ENCODE results near the gene DCTN3. TPM values are rescaled to one million over a fixed set of nuclear protein-coding genes. Genes with fewer than 3 reads are reported as not detected.
A peak's percentile ranks its signal among the peaks of the same experiment; 100 is the strongest.

Gene DCTN3
- total RNA-seq, 2 experiments from 2014 or later, result 85.3 to 87.3 TPM

DNA sequence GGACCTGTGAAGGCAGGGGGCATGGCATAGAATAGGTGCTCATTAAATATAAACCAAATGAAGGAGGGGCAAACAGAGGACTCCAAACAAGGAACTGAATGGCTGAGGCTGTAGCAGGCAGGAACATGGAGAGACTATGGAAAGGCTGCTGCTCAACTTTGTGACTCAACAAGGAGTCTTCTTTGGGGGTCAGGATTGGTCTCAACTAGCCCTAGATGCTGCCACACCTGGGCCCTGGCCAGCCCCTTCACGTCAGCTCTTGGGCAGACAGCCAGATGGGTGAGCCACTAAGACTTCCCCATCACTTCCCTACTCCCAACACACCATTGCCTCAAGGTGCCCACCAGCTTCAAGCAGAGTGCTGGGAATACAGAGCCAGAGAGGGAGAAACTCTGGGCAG, 19.4 kb downstream of the DCTN3 start:
- no peak for DNase-seq
- CTCF ChIA-PET, result interaction anchor here (1.0 to 1.6 kb wide), 4 partner anchors 10 to 197 kb away, joined by 3 to 6 read pairs (median 4); no protein-coding TSS in a partner anchor
- POLR2A ChIA-PET, result no interaction called here
- Mint-ChIP-seq H3K9me3 (no peaks in the 10 kb centered on the region), H3K27ac (no peak overlapping the region), H3K27me3 (peaks cover 3% of the 10 kb centered on the region), H3K36me3 (no peaks in the 10 kb centered on the region), H3K4me3 (no peak overlapping the region), H3K4me1 (ENCODE audit: low read depth) (no peaks in the 10 kb centered on the region)
- intact Hi-C loops (cut with micrococcal nuclease), result no loop called here

- Mint-ChIP-seq H3K36me3 (no peaks in the 10 kb centered on the region), H3K27ac (no peak overlapping the region), H3K27me3 (peaks cover 3% of the 10 kb centered on the region), H3K4me1 (ENCODE audit: low read depth) (no peaks in the 10 kb centered on the region), H3K9me3 (no peaks in the 10 kb centered on the region), H3K4me3 (no peak overlapping the region)
- ChIA-PET POLR2A (no interaction called here), CTCF (interaction anchor here (1.2 to 1.6 kb wide), 2 partner anchors 13 to 196 kb away, joined by 3 to 7 read pairs; partner anchors contain the start of gene RPP25L)
- DNase-seq, result no peak
- intact Hi-C loops (cut with micrococcal nuclease), result no loop called here
These were observed 20.7 kb downstream of the DCTN3 start for GRCh38 chr9:34599546-34599945.

DNA sequence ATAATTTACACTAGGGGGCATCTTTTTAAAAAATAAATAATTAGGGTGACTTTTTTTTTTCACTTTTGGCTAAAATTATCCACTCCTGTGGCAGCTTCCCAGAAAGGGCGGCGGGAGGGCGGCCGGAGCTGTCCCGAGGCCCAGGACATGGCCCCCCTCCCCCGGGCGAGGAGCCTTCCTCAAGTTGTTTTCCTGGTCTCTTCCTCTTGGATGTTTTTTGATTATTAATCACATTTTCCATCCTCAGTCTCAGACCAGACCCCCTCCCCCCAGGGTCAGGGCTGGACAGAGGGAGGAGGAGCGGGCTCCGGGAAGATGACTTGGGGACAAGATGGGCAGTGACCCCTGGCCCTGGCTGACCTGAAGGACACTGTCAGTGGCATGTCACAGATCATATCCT, 26.1 kb downstream of the DCTN3 start:
- ChIA-PET CTCF (interaction anchor here (1.2 to 2.5 kb wide), 2 partner anchors 9 to 190 kb away, joined by 5 to 13 read pairs; no protein-coding TSS in a partner anchor), POLR2A (no interaction called here)
- no peaks in the 10 kb centered on the region for H3K9me3 Mint-ChIP-seq
- H3K27me3 Mint-ChIP-seq, result peaks cover 34% of the 10 kb centered on the region
- no peak for DNase-seq
- intact Hi-C loops (cut with micrococcal nuclease), result loop anchor here (5.0 kb wide), 2 partner anchors 157 to 192 kb away; no protein-coding TSS in a partner anchor
- peaks cover 18% of the 10 kb centered on the region for H3K4me1 Mint-ChIP-seq (ENCODE audit: low read depth)
- no peaks in the 10 kb centered on the region for H3K36me3 Mint-ChIP-seq
- no peak overlapping the region for H3K27ac Mint-ChIP-seq
- H3K4me3 Mint-ChIP-seq, result no peak overlapping the region

DNA sequence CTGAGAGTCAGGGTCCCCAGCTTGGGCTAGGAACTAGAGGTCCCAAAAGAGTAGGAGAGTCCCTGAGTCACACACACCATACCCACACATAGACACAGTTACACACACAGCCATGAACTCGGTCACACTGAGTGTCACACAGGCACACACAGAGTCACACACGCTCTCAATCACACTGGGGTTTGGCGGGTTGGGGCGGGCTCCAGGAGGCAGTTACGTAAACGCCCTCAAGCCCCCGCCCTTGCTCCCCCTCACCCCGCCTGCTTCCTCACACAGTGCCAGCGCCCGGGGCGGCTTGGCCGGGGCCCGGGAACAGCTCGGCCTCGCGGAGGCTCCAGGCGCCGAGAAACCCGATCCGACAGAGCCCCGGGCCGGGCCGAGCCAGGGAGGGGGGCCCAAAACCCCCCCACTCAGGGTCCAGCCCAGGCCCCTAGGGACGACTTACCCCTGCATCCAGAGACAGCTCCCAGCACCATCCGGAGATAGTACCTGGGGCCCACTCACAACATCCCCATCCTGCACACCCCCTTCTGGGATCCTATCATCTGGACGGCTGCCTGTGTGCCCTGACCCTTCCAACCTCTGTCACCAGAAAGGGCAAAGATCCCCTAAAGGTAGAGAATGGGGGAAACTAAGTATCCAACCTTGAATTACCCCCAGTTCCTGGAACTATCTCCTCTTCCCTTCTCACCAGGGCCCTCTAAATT, 27.2 kb downstream of the DCTN3 start:
- intact Hi-C loops (cut with micrococcal nuclease), result loop anchor here (5.0 kb wide), 2 partner anchors 156 to 191 kb away; no protein-coding TSS in a partner anchor
- peaks cover 25% of the 10 kb centered on the region for H3K4me1 Mint-ChIP-seq (ENCODE audit: low read depth)
- no peak overlapping the region for H3K27ac Mint-ChIP-seq
- CTCF ChIA-PET, result interaction anchor here (0.6 to 3.3 kb wide), 11 partner anchors 10 to 713 kb away, joined by 3 to 41 read pairs (median 13); partner anchors contain the start of gene DCTN3
- H3K36me3 Mint-ChIP-seq, result no peaks in the 10 kb centered on the region
- peaks cover 45% of the 10 kb centered on the region for H3K27me3 Mint-ChIP-seq
- H3K9me3 Mint-ChIP-seq, result no peaks in the 10 kb centered on the region
- H3K4me3 Mint-ChIP-seq, result no peak overlapping the region
- POLR2A ChIA-PET, result no interaction called here
- DNase-seq, result no peak

- H3K4me1 Mint-ChIP-seq (ENCODE audit: low read depth), result peaks cover 25% of the 10 kb centered on the region
- peaks cover 52% of the 10 kb centered on the region for H3K27me3 Mint-ChIP-seq
- ChIA-PET CTCF (interaction anchor here (0.6 to 3.3 kb wide), 41 partner anchors 9 to 339 kb away, joined by 3 to 41 read pairs (median 5); partner anchors contain the start of genes DCTN3 and MYORG), POLR2A (interaction anchor here (1.5 kb wide), 1 partner anchor 42 kb away, joined by 3 read pairs; no protein-coding TSS in a partner anchor)
- H3K36me3 Mint-ChIP-seq, result no peaks in the 10 kb centered on the region
- no peaks in the 10 kb centered on the region for H3K9me3 Mint-ChIP-seq
- DNase-seq, result no peak
- intact Hi-C loops (cut with micrococcal nuclease), result loop anchor here (1.0 to 5.0 kb wide), 5 partner anchors 30 to 190 kb away; no protein-coding TSS in a partner anchor
- H3K4me3 Mint-ChIP-seq, result no peak overlapping the region
- no peak overlapping the region for H3K27ac Mint-ChIP-seq
These were observed 28.1 kb downstream of the DCTN3 start for GRCh38 chr9:34591917-34592866.

DNA sequence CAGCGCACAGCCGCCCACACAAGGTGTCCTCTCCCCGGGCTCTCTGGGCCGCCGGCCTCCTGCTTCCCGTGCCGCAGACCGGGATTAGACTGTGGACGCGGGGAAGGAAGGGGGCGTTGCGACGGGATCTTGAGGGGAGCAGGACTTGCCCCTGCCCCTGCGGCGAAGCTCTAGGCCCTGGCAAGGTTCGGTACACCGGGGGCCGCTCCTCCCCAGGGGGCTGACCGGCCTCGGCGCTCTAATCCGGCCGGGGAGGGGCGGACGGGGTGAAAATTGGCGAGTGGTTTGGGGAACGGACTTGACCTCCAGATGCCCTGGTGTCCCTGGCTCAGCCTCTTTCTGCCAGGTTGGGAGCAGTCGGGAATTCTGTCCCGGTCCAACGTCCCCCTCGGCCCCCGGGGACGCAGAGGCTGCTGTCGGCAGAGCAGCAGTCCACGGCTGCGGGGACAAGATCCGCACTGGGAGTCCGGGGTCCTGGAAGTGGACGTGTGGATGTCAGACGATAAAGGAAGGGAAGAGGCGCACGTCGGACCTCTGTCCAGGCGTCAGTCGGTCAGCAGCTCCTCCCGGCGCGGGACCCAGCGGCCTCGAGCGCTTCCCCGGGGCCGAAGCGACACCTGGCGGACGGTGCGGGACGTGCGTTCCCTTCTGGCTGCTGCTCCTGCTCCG, 28.9 kb downstream of the DCTN3 start:
- Mint-ChIP-seq H3K27ac (no peak overlapping the region), H3K4me3 (peak overlapping the region; percentile 53), H3K9me3 (no peaks in the 10 kb centered on the region), H3K4me1 (ENCODE audit: low read depth) (peaks cover 25% of the 10 kb centered on the region), H3K27me3 (peaks cover 60% of the 10 kb centered on the region), H3K36me3 (no peaks in the 10 kb centered on the region)
- DNase-seq, result peak; percentile 86
- ChIA-PET POLR2A (interaction anchor here (1.5 kb wide), 1 partner anchor 41 kb away, joined by 3 read pairs; no protein-coding TSS in a partner anchor), CTCF (interaction anchor here (0.5 to 3.3 kb wide), 50 partner anchors 8 to 462 kb away, joined by 3 to 41 read pairs (median 5); partner anchors contain the start of genes DCTN3, MYORG and RPP25L)
- intact Hi-C loops (cut with micrococcal nuclease), result loop anchor here (1.0 to 5.0 kb wide), 5 partner anchors 29 to 189 kb away; no protein-coding TSS in a partner anchor

DNA sequence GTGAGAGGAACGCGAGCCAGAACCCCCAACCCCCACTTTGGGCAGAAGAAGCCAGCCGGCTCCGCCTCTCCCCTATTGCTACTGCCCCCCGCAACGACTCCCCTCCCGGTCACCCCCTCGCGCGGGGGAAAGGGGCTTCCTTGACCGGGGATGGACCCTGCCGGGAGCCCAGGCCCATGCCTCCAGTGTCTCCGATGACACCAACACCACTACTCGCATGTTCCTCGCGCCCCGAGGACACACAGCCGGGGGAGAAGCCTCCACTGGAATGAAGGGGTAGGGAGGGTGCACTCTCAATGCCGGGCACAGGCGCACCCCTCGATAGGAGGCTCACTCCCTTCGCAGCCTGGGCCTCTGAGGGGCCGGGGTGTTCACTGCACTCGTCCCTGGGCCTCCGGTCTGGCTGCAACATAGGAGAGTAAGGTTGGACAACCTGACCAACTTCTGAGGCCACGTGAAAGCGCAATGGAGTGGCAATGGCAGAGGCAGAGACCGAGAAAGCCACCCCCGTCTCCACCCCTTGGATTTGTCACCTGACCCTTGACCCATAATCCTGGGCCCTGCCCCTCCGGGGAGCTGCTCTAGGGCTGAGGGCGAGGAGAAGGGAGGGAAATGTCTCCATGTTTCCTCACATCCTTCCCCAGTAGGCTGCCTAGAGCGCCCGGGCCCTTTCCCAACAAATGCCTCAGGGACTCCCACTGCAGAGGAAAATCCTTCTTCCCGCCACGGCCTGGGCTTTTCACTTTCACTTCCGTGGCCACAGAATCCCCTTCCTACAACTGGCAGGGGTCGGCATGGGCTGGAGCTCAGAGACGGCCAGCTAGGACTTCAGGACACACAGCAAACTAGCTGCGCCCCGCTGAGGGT, 29.7 kb downstream of the DCTN3 start:
- ChIA-PET CTCF (interaction anchor here (0.9 to 3.3 kb wide), 33 partner anchors 11 to 338 kb away, joined by 3 to 41 read pairs (median 6); partner anchors contain the start of genes DCTN3, MYORG and RPP25L), POLR2A (interaction anchor here (0.6 to 1.5 kb wide), 2 partner anchors 40 to 68 kb away, joined by 3 read pairs; no protein-coding TSS in a partner anchor)
- intact Hi-C loops (cut with micrococcal nuclease), result loop anchor here (1.0 to 5.0 kb wide), 5 partner anchors 28 to 188 kb away; no protein-coding TSS in a partner anchor
- Mint-ChIP-seq H3K36me3 (no peaks in the 10 kb centered on the region), H3K27me3 (peaks cover 64% of the 10 kb centered on the region), H3K9me3 (no peaks in the 10 kb centered on the region), H3K4me3 (peak overlapping the region; percentile 53), H3K4me1 (ENCODE audit: low read depth) (peaks cover 25% of the 10 kb centered on the region), H3K27ac (no peak overlapping the region)
- peak; percentile 38 for DNase-seq

- Mint-ChIP-seq H3K36me3 (no peaks in the 10 kb centered on the region), H3K27ac (no peak within 1 kb of the TSS), H3K4me3 (peak within 1 kb of the TSS; percentile 53), H3K4me1 (ENCODE audit: low read depth) (peaks cover 25% of the 10 kb centered on the region), H3K27me3 (peaks cover 66% of the 10 kb centered on the region), H3K9me3 (no peaks in the 10 kb centered on the region)
- peak; percentile 15 for DNase-seq
- ChIA-PET POLR2A (no interaction called here), CTCF (interaction anchor here (0.9 to 1.1 kb wide), 2 partner anchors 42 to 186 kb away, joined by 3 to 4 read pairs; no protein-coding TSS in a partner anchor)
- intact Hi-C loops (cut with micrococcal nuclease), result loop anchor here (2.0 to 5.0 kb wide), 3 partner anchors 65 to 188 kb away; no protein-coding TSS in a partner anchor
These were observed 30.5 kb downstream of the DCTN3 start, which contains the start of gene CNTFR for GRCh38 chr9:34589636-34590380. Gene CNTFR, minus strand, starts transcription at chr9:34589724. Its CDS starts 20,743 bp downstream, at chr9:34568981.

GRCh38 chr9:34588671-34589635, 31.3 kb downstream of the DCTN3 start:
- no peaks in the 10 kb centered on the region for H3K9me3 Mint-ChIP-seq
- DNase-seq, result no peak
- peaks cover 69% of the 10 kb centered on the region for H3K27me3 Mint-ChIP-seq
- H3K4me3 Mint-ChIP-seq, result peak overlapping the region; percentile 12
- H3K36me3 Mint-ChIP-seq, result no peaks in the 10 kb centered on the region
- CTCF ChIA-PET, result interaction anchor here (0.9 to 1.1 kb wide), 2 partner anchors 41 to 185 kb away, joined by 3 to 4 read pairs; no protein-coding TSS in a partner anchor
- intact Hi-C loops (cut with micrococcal nuclease), result no loop called here
- H3K27ac Mint-ChIP-seq, result no peak overlapping the region
- H3K4me1 Mint-ChIP-seq (ENCODE audit: low read depth), result peaks cover 25% of the 10 kb centered on the region
- POLR2A ChIA-PET, result no interaction called here

All from activated CD4-positive, alpha-beta memory T cell treated with anti-CD3 and anti-CD28 coated beads for 36 hours (primary cell).